Sciatic nerve (tissue), 2 donors: ENCODE measurements around the gene EGLN1. TPM values are rescaled to one million over a fixed set of nuclear protein-coding genes. Genes with fewer than 3 reads are reported as not detected.

ENCODE experiments used
- ATAC-seq: fragments of 200-7000 bp; cut with Tn5 transposase; one replicate; pipeline ENCODE4 v1.9.1; 2020; ENCODE audit warnings: mild to moderate bottlenecking, moderate library complexity
- DNase-seq: peaks from one replicate; pipeline ENCODE4 v3.0.0-alpha.2; 2020; ENCODE audit warnings: low spot score
- intact Hi-C: fragments of 100-400 bp; cut with DNase I; formaldehyde crosslinking; loops from one replicate; pipeline ENCODE4 v1.14.2; 2022
- total RNA-seq: library from RNA; stranded (reverse); fragmentation: NEBNext Ultra II Directional; extraction: Animal tissue kit (Norgen Biotek cat#: 25700); gene quantifications from one replicate; pipeline ENCODE4 v1.2.1, GENCODE V29; 2021
- donor health status: DM: no; HTN: no; CAD: no.
- donor health status: DM: no; HTN: no; CAD: no.

EGLN1 gene
- total RNA-seq, 1 donor from 2014 or later: 45.5 TPM

DNA sequence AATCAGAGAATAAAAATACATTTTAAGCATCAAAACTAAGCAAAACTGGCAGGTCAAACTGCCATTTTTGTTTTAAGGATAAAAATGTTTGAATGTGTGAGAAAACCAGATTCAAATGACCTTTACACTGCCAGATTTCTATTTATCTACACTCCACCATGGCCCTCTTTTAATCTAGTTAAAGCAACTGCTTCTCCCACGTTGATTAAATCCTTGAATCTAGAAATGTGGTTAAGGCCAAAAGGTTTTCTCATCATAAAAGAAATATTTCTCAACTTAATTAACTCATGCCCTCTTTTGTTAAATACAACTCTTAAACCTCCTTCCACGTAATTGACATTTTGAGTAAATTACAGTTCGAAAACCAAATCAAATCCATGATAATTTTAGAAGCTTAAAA, 15.0 kb downstream of the EGLN1 start:
- intact Hi-C loops: no loop called here
- DNase-seq: no peak
- no peak for ATAC-seq

DNA sequence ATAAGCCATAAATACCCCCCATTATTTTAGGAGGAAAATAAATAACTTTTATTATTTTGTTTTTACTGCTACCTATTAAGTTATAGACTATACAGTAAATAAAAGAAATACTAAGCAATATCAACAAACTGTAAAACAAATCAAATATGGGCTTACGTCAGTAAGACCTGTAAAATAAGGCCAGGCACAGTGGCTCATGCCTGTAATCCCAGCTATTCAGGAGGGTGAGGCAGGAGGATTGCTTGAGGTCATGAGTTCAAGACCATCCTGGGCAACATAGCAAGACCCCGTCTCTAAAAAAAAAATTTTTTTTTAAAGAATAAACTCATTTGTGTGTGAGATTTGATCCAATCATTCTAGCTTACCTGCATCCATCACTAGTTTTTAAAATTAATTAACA, 17.8 kb downstream of the EGLN1 start:
- intact Hi-C loops: no loop called here
- ATAC-seq (no peak), DNase-seq (no peak)

DNA sequence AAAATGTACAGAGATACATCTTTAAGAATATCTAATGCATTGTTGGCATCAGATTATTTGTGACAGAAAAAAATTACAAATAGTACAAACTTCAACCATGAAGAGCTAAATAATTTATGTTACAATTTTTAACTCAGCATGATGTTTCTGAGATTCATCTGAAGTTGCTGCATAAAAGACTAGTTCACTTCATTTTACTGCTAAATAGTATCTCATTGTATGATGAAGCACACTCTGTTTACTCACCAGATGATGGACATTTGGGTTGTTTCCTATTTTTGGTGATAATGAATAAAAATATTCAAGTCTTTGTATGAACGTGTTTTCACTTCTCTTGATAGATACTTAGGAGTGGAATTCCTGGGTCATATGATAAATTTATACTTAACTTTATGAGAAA, 20.6 kb downstream of the EGLN1 start:
- no peak for DNase-seq
- intact Hi-C loops: no loop called here
- no peak for ATAC-seq

DNA sequence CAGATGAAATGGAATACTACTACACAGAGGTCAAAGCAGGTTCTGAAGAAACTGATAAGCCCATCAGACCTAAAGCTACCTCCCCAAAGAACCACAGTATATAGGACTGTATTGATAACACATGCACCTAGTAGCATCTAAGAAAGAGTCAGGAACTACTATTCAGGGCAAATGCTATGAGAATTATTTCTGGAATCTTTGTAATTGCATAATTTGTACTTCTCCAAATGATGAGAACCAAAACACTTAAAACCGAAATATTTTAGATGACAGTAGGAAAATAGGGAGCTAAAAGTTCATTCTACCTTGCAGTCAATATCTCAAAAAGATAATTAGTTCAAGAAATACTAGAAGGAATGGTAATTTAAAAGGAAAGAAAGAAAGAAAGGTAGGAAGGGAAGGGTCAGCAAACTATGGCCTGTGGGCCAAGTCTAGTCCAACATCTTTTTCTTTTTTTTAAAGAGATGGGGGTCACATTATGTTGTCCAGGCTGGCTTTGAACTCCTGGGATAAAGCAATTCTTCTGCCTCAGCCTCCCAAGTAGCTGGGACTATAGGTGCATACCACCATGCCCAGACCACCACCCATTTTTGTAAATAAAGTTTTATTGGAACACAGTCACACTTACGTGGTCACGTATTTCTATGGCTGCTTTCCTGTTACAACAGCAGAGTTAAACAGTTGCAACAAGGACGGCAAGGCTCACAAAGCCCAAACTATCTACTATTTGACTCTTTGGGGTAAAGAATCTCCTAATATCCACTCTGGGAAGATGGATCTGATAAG, 24.0 kb downstream of the EGLN1 start:
- no peak for DNase-seq
- intact Hi-C loops: no loop called here
- no peak for ATAC-seq

DNA sequence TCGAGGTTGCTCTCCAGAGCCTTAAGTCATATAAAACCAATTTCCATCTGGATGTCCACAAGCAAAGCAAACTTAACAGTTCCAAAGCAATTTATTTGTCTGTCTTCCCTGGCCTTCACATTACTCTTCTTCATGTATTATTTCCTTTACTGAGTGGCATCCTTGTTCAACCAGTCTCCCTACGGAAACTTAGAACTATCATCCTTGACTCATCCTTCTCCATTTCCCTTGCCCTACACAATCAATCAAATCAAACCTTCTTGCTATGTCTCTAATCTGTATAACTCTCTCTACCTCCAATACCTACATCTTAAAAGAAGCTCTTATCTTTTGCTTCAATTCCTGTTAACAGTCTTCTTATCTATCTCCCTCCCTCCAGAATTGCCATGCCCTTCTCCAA, 25.4 kb downstream of the EGLN1 start:
- intact Hi-C loops: no loop called here
- DNase-seq (no peak), ATAC-seq (no peak)

DNA sequence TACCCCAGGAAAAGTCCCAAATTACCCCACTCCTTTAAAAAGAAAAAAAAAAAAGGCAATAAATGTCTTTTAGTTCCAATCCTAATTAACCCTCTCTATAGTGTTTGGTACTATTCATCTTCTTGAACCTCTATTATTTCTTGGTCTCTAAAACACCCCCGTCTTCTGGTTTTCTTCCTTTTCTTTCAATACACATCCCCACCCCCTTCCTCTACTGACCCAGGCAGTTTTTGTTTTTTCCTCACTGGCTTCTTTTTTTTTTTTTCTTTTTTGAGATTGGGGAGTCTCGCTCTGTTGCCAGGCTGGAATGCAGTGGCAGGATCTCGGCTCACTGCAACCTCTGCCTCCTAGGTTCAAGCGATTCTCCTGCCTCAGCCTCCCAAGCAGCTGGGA, 26.1 kb downstream of the EGLN1 start:
- intact Hi-C loops: no loop called here
- DNase-seq: no peak
- ATAC-seq: peak; percentile 8

DNA sequence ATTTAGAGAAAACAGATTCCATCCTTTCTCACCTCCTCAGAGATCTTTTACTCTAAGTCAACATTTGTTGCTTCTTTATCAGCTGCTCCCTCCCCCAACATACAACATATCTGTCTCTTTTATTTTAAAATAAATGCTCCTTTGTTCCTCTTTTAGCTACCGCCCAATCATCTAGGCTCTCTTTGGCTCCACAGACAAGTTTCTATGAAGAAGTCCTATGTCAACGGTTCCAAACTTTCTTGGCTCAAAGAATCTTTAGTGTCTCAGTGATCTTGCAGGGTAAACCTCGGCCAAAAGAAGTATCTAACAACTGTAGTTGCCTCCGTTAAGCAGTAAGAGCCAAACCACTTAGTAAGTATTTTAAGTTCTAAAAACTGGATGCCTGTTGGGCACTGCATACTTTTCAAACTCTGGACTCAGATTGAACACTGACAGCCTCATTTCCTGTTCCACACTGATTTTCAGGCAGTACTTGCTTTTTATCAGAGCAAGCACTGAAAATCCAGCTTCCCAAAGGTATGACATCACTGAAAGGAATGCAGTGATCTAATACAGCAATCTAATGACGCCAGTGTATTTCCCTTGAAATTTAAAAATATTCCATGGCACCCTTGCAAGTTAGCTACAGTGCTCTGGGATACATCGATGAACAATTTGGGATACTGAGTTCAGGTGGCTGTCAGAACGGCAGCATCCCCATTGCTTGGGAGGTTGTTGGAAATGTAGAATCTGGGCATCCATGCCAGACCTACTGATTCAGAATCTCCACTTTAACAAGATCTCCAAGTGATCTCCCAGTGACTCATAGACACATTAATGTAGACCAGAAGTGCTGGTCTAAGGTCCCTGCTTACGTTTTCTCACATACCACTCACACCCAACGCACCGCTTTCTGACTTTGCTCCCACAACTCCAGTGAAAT, 26.8 kb downstream of the EGLN1 start:
- no peak for DNase-seq
- peak; percentile 91 for ATAC-seq
- intact Hi-C loops: no loop called here

DNA sequence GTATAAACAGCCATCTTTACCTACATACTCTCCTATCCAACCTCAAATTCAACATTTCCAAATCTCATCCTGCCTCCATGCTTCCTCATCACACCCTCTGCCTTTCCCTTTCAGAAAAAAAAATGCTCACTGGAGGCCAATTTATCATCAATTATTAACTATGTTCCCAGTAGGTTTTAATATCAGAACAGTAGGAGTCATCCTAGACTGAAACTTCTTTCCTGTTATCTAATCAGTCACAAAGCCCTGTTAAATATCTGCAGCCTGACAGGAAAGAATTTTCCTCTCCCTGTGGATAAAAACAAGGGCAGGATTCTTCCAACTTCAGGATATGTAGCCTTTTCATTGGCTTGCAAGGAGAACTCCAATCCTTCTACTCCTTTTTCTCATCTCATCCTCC, 28.4 kb downstream of the EGLN1 start:
- DNase-seq (no peak), ATAC-seq (no peak)
- intact Hi-C loops: no loop called here

DNA sequence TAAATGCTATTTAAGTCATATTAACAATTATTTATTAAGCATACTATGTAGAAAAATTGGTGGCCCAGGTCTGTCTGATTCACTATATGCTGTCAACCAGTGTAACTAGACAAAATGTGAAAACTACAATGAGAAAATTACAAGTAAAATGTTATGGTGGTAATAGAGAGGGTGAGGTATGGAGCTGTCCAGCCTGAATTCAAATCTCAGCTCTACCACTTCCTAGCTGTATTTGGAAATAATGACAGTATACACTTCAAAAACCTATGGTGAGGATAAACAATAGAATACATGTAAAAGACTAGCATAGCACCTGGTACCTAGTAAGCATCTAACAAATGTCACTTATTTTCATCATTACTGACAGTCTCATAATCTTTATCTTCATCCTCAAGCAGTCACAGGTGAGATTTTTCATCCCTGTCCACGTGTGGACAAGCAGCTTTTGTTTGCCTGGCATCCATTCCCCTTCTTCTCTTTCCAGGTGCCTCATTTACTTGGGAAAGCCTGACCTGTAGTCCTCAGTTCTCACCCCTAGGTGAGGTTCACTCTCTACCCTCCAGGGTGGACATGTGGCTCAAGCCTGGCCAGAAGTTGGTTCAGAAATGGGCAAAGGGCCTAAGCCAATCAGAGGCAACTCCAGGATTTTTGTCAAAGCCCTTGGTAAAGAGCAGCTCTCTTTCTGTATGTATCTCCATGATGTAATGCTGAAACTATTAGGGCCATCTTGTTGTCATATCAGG, 29.5 kb downstream of the EGLN1 start:
- intact Hi-C loops: no loop called here
- ATAC-seq: no peak
- no peak for DNase-seq

DNA sequence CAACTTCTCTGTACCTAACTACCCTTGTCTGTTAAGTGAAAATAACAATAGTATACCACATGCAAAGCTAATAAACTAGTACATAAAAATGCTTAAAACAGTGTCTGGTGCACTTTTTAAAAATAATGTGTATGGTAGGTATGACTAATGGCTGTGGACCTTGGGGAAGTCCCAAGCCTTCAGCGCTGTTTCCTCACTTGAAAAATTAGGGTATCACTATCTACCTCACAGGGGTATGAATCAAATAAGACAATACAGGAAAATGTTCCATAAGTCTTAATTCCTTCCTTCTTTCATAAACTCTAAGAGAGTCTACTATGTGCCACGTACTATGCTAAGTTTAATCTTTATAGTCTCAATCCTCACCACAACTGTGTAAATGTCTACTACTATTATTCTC, 32.0 kb downstream of the EGLN1 start:
- intact Hi-C loops: no loop called here
- ATAC-seq (no peak), DNase-seq (no peak)

DNA sequence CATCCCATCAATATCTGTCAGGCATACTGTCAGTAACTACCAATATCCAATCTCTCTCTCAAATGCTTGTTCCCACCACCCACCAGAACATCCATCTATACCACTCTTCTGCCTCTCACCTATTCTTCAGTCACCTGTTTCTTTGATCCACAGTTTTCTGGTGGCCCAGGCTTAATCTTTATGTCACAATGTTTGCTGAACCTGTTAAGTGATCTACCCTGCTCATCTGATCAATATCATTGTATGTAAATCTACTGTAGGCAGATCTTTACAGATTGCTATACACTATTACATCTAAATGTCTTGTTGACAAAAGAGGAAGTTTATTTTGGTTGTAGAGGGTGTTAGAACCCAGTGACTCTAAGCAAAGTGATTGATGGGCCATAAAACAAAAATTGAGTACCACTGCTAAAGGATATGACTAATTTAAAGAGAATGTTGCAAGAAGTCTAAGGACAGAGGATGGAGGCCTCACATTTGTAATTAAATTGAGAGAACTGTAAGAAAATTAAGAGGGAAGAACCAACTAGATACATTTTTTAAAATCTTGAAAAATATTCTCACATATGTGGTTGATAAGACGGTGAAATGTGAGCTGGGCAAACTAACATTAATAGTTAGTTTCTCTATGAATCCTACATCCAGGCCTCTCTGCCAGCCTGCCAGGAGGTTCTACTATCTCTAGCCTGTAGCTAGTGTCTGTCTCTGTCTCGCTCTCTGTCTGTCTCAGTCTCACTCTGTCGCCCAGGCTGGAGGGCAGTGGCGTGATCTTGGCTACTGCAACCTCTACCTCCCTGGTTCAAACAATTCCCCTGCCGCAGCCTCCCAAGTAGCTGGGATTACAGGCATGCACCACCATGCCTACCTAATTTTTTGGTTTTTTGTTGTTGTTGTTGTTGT, 34.1 kb downstream of the EGLN1 start:
- ATAC-seq: no peak
- intact Hi-C loops: no loop called here
- no peak for DNase-seq

DNA sequence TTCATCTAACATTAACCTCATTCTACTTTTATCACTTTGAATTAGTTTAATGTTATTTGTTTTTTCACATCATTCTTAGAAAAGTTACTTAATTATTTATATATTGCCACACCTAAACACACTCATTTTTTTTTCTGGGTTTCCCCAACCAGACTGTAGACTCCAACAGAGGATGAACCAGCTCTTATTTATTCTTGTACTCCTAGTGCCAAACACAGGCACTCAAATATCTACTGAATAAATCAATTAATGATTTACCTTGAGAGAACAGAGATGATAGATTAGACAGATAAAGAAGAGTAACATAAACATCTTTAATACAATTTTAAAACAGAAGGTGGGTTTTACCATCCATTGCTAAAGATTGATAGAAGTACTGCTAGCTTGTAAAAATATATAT, 35.6 kb downstream of the EGLN1 start:
- intact Hi-C loops: no loop called here
- ATAC-seq (no peak), DNase-seq (no peak)

DNA sequence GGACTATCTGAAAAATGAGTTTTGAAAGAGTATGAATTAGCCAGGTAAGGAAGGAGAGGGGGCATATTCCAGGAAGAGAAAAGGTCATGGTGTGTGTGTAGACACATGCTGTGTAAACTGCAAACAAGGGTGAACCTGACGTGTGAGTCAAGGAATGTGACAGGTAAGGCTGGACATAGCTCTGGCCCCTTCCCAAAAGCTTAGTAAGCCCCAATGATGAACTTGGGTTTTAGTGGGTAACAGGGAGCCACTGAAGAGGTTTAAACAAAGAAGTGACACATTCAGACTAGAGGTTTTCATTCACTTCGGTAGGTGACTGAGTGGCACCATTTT, 36.7 kb downstream of the EGLN1 start:
- intact Hi-C loops: no loop called here
- DNase-seq: no peak
- no peak for ATAC-seq

DNA sequence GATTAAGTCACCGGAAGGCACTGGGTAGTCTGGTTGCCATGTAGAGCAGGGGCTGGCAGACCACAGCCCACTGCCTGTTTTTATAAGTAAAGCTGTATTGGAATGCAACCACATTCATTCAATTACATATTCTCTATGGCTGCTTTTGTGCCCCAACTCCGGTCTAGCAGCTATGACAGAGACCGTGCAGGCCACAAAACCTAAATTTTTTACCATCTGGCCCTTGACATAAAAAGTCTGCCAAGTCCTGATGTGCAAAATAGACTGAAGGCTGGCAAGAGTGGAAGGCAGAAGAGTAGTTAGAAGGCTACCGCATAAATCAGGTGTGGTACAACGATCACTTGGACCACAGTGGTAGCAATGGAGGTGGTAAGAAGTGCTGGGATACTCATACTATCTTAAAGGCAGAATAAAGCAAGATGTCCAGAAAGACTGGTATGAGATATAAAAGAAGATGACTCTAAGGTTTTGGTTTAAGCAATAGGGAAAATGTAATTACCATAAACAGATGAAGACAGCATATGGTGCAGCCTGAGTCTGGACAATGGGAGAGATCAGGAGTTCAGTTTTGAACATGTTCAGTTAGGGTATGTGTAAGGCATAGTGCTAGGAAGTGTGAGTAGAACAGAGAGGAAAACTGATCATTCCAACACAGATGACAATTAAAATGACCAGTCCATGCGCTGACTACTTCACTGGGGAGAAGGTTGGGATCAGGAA, 37.2 kb downstream of the EGLN1 start:
- intact Hi-C loops: no loop called here
- ATAC-seq: no peak

DNA sequence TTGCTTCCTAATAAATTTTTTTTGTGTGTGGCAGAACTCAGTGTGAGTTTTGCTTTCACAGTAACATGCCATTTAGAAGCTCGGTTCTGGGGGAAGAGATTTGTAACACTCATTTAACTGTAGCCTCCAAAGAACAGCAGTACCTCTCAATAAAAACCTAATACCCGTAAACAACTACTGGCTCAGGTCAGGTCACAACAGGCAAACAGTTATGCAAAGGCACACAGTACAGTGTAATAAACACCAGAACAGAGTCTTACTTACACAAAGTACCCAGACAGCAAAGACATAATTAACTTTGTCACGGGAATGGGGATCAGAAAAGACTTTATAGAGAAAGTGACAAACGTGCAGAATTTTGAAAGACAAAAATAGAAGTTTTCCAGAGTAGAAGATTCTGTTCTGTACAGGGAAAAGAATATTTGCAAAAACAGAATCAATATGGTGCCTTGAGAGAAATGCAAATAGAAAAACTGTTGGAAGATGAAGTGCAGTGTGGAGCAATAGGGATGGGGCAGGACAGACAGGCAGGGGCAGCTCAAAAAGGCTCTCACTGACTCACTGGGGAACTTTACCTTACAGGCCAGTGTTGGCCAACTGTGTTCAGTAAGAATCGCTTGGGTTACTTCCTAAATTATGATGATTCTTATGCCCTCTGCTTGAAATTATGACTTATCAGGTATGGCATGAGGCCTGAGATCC, 38.8 kb downstream of the EGLN1 start:
- ATAC-seq (no peak), DNase-seq (no peak)
- intact Hi-C loops: no loop called here

More for the DNA sequence above, 37.2 kb downstream of the EGLN1 start:
- no peak for DNase-seq

DNA sequence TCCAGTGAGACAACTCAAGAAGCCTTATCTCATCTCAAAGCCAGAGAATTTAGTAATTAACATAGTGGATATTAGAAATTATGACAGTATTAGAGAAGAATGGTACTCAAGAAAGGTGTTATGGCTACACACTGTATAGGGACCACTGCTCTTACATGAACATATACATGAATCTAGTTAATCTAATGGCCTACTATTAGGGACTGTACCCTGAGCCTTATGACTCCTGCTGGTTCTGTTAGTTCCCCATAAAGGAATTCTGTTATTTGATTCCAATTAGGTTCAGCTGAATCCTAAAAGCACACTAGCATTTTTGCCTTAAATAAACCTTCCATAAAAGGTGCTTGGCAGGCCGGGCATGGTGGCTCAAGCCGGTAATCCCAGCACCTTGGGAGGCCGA, 39.7 kb downstream of the EGLN1 start:
- intact Hi-C loops: no loop called here
- DNase-seq: no peak
- no peak for ATAC-seq

DNA sequence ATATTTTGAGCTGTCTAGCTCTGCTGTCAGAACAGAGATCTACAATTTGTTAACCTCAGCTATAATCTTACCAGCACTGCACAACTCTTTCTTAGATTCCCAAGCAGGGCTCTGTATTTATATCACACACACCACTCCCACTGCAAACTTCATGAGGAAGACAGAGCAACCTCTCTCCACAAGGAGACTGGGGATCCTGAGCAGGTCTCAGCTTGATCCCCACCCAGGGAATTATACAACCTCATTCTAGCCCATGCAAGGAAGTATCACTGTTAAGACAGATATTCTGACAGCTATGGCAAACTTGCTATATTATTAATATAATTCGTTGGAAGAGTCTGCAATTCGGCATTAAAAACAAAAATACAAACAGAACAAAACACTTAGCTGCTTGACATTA, 40.4 kb downstream of the EGLN1 start:
- ATAC-seq (no peak), DNase-seq (no peak)
- intact Hi-C loops: no loop called here
